ENCODE measurements around the gene BNIP5.

Gene BNIP5

DNA sequence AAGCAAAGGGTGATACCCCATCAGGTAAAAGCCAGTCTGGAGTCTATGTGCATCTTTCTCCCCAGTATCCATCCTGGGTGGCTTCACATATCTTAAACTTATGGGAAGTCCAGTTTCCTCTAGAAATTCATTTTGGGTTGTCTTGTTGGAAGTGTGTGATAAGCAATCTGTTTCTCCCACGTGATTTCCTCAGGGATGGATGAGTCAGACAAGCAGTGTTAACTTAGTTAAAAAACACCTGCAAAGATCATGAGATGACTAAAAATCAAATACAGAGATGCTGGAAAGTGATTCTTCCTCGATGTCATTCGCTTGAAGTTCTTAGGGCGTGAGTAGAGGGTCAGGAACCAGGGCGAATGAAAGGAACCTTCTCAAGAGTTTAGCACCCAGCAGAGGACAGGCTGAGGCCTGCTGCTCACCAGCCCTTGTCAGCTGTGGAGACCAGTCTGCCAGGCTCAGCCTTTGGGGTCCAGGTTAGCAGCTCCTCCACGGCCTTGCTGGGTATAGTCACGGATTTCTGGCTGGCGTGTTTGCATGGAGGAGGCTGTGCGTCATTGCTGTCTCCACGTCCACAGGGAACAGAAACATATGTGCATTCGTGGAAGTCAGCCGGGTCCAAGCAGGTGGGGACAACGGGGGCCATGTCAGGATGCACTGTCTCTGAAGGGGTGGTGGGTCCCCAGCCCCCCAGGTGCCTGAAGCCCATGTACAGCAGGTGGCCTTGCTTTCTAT is 69.6 kb downstream of the BNIP5 start:
- DNase-seq (ENCODE audit: low spot score), result no peak
